ENCODE results near the gene SLITRK5.

Gene SLITRK5, protein sequence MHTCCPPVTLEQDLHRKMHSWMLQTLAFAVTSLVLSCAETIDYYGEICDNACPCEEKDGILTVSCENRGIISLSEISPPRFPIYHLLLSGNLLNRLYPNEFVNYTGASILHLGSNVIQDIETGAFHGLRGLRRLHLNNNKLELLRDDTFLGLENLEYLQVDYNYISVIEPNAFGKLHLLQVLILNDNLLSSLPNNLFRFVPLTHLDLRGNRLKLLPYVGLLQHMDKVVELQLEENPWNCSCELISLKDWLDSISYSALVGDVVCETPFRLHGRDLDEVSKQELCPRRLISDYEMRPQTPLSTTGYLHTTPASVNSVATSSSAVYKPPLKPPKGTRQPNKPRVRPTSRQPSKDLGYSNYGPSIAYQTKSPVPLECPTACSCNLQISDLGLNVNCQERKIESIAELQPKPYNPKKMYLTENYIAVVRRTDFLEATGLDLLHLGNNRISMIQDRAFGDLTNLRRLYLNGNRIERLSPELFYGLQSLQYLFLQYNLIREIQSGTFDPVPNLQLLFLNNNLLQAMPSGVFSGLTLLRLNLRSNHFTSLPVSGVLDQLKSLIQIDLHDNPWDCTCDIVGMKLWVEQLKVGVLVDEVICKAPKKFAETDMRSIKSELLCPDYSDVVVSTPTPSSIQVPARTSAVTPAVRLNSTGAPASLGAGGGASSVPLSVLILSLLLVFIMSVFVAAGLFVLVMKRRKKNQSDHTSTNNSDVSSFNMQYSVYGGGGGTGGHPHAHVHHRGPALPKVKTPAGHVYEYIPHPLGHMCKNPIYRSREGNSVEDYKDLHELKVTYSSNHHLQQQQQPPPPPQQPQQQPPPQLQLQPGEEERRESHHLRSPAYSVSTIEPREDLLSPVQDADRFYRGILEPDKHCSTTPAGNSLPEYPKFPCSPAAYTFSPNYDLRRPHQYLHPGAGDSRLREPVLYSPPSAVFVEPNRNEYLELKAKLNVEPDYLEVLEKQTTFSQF

DNA sequence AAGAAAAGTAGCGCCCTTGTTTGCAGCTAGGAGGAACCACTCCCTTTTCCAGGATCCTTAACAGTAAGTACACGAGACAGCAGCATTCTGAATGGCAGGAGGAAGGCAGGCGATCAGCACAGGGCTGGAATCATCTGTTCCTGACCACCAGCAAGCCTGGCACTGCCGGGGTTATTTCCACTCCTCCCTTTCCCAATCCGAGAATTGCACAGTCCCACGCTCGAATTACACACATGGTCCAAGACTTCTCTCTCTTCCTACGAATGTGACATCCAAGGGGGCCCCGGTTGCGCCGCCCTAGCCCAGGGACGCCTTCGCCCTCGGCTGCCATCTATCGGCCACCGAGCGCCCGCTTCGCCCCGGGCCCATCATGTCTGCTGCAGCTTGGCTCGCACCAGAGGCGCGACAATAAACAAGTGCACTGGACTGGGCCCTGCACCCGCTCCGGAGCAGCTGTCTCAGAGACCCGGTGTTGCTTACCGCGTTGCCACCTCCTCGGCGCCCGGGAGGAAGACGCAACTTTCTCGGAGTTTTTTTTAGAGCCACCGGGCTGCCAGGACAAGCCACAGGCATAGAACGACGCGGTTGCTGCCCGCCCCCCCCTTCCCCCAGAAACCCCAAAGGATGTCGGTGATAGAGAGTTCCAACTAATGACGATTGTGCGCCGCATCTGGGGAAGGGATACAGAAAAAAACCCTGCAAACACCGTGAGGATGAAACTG lies at the start of gene SLITRK5:
TSS of gene SLITRK5 (plus strand) at position 341 of the 722 bp plus-strand sequence. CDS start 4,018 bp downstream, outside the sequence.
- peak in 1 of 3 experiments; percentile 56 for DNase-seq (ENCODE audit: low read depth in 2 of 3, low spot score in 2 of 3)

DNA sequence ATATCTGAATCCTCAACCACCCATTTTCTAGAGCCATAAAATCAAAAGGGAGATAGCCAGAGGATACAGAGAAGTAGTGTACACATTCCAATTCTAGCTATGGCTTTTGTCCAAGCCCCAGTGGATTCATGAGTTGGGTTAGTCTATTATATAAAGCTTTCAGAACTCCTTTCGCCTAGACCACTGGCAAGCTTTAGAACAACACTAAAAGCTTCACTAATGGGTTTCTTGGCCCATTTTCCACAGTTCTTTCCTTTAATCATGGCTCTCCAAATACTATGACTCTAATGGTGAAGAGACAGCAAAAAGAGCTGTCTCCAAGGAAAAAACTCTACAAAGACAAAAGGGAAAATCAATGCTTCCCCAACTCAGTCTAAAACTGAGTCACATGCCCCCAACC lies 48.2 kb upstream of the SLITRK5 start:
- no peak for DNase-seq (ENCODE audit: low read depth in 2 of 3, low spot score in 2 of 3)

DNA sequence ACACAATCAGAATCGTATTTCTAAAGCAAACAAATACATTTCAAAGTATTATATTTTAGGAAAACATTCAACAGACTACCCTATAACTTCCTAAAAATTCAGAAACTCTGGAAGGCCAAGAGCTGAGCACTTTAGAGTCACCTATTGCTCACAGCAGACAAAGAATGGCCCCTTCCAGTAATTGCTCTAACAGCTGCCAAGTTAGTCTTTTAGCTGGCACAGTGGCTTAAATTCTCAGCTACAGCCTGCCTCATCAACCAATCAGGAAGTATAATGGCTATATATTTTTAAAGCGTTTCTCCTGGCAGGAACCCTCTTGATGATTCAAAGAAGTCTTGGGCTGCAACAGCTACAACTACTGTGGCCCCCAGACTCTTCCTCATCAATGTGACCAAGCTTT lies 14.9 kb upstream of the SLITRK5 start:
- no peak for DNase-seq (ENCODE audit: low read depth in 2 of 3, low spot score in 2 of 3)

DNA sequence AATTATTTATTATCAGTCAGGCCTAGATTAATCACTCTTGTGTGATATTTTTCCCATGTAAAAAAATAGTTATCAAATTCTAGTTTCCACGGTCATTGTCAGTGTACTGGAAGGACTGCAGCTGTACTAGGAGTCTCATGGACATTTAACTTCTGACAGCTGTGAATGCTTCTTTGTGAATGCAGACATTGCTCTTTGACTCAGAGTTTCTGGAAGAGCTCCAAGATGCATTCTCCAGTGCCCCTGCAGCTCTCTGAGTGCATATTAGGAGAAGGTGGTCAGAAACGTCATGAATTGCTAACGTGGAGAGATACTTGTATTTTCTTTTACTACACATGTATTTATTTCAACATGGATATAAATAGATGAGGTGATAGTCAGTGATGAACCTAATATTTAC lies 9.7 kb upstream of the SLITRK5 start:
- DNase-seq (ENCODE audit: low read depth in 2 of 3, low spot score in 2 of 3) = no peak

DNA sequence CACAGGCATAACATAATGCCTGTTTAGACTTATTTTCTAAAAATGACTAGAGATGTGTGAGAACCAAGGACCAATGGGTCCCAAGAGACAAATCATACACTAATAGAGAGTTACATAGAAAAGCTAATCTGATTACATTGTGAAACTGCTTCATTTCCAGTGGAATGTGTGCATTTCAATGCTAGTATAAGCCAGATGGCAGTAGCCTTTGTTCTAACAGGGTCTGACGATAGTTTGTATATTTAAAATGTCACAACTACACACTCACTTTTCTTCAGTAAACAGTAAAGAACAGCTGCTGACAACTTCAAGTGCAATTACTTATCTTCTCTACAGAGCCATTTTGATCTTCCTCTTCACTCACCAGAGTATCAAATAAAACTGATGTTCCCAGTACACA lies 4.3 kb upstream of the SLITRK5 start:
- DNase-seq (ENCODE audit: low read depth in 2 of 3, low spot score in 2 of 3) = no peak

DNA sequence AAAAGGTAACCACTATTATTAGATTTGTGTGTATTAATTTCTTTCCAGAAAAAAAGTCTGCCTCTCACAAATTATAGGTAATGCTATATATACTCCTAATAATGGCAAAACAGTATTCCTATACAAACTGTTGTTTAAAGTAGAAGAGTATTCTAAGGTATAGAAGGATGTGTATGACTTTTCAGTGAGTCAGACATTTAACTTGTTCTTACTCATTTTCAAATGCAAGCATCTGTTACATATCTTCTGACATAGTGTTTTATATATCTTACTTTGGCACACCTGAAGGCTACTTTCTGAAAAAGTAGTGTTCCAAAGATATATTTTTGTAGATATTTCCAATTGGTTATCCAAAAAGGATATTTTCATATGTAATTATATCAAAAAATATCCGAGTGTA lies 3.5 kb upstream of the SLITRK5 start:
- no peak for DNase-seq (ENCODE audit: low read depth in 2 of 3, low spot score in 2 of 3)

DNA sequence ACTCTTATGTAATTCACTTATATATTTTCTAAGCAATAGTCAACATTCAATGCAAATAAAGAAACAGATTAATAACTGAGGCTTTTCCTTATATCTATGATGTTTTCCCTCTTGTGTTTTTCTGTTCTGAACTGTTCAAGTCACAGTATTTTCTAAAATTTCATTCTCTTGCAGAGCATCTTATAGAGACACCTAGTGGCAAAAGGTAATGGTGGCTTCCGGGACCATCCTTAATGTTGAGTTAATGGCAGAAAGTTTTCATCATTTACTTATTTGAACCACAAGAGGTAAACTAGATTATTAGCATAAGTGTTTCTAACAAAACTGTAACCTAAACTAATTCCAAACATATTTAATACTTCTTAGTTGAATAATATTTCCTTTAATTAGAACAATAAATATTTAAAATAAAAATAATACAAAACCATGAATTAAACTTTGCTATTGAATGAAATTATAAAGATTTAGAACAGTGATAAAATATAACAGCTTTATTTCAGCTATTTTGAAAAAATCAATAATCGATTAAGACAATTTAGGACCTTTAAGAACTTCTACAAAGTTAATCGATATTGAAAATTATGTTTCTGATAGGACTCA lies 1.7 kb upstream of the SLITRK5 start:
- no peak for DNase-seq (ENCODE audit: low read depth in 2 of 3, low spot score in 2 of 3)

DNA sequence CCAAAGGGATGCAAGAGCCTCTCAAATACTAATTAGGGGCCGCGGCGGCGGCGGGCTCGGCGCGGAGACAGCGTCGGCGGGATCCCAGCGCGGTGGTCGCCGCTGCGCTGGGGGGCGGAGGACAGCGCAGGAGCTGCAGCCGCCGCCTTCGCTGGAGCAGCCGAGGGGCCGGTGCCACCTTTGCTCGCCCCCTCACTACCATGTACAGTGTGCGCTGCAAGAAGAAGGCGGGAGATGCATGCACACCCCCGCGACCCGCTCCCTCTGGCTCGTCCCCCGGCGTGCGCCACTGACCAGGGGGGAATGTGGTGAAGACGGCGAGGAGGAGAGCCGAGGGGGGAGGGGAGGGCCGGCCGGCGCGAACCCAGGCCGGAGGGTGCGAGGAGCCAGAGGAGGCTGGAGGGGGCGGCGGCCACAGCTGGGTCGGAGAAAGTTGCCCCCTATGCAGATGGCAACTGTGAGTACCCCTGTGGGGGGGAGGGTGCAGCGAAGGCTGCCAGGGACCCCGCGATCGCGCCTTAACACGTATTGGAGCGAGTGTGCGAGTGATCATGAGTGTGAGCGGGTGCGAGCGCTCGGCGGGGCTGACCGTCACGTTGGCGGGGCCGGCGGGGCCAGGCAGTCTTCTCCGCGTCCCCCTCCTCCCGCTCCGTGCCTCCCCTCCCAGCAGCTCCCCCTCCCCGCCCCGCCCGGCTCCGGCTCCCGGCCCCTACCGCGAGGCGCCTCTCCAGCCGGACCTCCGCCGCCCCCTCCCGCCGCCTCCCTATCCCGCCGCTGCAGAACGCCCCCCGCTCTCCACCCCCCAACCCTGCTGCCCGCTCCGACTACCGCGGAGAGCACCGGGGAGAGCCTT lies 808 bp downstream of the SLITRK5 start:
- no peak for DNase-seq (ENCODE audit: low read depth in 2 of 3, low spot score in 2 of 3)

DNA sequence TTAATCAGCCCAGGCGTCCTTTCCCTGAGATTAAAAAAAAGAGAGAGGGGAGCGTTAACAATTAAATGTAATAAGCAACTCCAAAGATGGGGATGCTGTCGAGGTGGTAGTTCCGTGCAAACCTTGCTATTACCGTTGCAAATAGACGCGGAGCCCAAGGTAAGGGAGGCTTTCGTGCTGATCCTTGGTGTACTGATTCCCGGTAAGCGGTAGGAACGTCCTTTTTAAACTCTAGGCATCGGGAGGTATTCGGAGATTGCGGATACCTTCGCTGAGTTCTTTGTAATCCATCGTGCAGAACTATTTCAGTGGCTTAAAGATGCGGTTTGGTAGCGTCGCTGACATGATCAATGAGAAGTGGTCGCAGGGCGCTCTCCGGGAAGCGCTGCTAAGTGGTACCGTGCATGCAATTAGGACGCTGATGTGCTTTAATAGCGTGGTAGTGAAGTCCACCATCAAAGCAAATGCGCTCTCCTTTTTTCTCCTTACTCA lies 3.1 kb downstream of the SLITRK5 start:
- DNase-seq (ENCODE audit: low read depth in 2 of 3, low spot score in 2 of 3) = no peak

DNA sequence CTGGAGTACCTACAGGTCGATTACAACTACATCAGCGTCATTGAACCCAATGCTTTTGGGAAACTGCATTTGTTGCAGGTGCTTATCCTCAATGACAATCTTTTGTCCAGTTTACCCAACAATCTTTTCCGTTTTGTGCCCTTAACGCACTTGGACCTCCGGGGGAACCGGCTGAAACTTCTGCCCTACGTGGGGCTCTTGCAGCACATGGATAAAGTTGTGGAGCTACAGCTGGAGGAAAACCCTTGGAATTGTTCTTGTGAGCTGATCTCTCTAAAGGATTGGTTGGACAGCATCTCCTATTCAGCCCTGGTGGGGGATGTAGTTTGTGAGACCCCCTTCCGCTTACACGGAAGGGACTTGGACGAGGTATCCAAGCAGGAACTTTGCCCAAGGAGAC lies 4.7 kb downstream of the SLITRK5 start:
- no peak for DNase-seq (ENCODE audit: low read depth in 2 of 3, low spot score in 2 of 3)

DNA sequence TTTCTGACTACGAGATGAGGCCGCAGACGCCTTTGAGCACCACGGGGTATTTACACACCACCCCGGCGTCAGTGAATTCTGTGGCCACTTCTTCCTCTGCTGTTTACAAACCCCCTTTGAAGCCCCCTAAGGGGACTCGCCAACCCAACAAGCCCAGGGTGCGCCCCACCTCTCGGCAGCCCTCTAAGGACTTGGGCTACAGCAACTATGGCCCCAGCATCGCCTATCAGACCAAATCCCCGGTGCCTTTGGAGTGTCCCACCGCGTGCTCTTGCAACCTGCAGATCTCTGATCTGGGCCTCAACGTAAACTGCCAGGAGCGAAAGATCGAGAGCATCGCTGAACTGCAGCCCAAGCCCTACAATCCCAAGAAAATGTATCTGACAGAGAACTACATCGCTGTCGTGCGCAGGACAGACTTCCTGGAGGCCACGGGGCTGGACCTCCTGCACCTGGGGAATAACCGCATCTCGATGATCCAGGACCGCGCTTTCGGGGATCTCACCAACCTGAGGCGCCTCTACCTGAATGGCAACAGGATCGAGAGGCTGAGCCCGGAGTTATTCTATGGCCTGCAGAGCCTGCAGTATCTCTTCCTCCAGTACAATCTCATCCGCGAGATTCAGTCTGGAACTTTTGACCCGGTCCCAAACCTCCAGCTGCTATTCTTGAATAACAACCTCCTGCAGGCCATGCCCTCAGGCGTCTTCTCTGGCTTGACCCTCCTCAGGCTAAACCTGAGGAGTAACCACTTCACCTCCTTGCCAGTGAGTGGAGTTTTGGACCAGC lies 5.3 kb downstream of the SLITRK5 start:
- DNase-seq (ENCODE audit: low read depth in 2 of 3, low spot score in 2 of 3) = no peak

DNA sequence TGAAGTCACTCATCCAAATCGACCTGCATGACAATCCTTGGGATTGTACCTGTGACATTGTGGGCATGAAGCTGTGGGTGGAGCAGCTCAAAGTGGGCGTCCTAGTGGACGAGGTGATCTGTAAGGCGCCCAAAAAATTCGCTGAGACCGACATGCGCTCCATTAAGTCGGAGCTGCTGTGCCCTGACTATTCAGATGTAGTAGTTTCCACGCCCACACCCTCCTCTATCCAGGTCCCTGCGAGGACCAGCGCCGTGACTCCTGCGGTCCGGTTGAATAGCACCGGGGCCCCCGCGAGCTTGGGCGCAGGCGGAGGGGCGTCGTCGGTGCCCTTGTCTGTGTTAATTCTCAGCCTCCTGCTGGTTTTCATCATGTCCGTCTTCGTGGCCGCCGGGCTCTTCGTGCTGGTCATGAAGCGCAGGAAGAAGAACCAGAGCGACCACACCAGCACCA lies 5.9 kb downstream of the SLITRK5 start:
- DNase-seq (ENCODE audit: low read depth in 2 of 3, low spot score in 2 of 3) = no peak

DNA sequence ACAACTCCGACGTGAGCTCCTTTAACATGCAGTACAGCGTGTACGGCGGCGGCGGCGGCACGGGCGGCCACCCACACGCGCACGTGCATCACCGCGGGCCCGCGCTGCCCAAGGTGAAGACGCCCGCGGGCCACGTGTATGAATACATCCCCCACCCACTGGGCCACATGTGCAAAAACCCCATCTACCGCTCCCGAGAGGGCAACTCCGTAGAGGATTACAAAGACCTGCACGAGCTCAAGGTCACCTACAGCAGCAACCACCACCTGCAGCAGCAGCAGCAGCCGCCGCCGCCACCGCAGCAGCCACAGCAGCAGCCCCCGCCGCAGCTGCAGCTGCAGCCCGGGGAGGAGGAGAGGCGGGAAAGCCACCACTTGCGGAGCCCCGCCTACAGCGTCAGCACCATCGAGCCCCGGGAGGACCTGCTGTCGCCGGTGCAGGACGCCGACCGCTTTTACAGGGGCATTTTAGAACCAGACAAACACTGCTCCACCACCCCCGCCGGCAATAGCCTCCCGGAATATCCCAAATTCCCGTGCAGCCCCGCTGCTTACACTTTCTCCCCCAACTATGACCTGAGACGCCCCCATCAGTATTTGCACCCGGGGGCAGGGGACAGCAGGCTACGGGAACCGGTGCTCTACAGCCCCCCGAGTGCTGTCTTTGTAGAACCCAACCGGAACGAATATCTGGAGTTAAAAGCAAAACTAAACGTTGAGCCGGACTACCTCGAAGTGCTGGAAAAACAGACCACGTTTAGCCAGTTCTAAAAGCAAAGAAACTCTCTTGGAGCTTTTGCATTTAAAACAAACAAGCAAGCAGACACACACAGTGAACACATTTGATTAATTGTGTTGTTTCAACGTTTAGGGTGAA lies 6.6 kb downstream of the SLITRK5 start:
- DNase-seq (ENCODE audit: low read depth in 2 of 3, low spot score in 2 of 3) = no peak

DNA sequence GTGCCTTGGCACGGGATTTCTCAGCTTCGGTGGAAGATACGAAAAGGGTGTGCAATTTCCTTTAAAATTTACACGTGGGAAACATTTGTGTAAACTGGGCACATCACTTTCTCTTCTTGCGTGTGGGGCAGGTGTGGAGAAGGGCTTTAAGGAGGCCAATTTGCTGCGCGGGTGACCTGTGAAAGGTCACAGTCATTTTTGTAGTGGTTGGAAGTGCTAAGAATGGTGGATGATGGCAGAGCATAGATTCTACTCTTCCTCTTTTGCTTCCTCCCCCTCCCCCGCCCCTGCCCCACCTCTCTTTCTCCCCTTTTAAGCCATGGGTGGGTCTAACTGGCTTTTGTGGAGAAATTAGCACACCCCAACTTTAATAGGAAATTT lies 7.2 kb downstream of the SLITRK5 start:
- DNase-seq (ENCODE audit: low read depth in 2 of 3, low spot score in 2 of 3) = no peak

DNA sequence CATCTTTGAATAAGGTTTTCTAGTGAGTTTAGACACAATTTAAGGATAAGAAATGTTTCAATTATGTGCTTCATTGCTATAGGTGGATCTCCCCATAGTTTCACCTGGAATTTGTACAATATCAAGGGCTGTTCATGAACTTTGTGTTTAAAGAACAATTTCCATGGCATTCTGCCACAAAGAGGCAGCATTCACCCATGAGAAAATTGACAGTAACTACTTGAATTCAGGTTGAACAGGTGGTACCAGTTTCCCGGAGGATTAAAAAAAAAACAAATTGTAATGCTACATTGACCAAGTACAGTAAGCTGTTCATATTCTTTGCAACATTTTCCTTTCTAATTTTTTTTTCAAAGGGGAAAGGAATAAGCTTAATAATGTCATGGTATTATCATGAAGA lies 9.1 kb downstream of the SLITRK5 start:
- no peak for DNase-seq (ENCODE audit: low read depth in 2 of 3, low spot score in 2 of 3)

DNA sequence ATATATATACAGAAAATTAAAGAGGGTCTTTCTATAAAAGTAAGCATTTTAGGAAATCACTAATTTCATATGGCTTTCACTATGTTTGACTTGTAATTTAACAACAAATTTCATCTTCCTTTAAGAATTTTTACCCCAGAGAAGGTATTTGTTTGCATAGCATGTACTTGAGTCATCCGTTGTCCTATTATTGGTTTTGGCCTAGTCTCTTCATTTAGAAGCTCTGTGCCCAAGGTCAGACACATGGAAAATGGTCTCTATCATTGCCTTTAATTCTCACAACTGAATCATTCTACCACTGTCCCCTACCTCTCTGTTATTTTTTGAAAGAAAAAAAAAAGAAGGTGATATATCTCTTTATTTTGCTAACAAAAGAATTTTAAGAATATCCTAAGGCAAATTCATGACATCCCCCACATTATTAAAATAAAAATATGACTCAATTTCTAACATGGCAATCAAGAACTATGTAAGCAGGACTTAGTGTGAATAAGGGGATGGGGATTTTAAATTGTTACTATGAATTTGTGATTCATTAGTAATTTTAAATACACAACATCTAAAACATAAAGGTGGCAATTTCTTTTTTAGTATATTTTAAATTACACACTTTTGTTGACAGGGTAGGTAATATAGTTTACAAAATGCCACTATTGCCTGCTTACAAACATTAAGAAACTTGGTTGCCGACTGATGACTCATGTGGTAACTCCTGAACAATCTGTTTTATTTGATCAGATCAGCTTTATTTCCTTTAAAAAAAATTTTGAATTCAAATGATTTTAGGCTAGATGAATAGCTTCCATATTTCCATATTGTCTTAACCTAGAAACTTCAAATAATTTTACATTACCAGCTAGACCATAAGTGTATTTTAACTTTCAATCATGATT lies 13.9 kb downstream of the SLITRK5 start:
- no peak for DNase-seq (ENCODE audit: low read depth in 2 of 3, low spot score in 2 of 3)

DNA sequence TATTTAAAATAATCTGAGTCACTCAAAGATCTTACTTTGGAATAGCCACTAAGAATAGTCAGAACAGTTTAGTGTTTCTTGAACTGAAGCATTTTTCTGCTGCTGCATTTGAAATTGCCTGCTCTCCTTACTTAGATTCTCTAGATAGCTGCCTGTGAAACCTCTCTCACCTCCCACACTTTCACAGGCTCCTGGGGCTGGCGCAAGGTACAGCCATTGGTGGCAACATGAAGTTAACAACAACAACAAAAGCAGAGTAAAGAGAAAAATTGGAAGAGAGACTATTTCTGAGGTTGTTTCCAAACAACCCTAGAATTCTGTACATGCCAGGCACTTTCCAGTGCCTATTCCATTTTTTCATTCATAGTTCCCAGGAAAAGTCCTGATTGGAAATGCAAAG lies 25.3 kb downstream of the SLITRK5 start:
- DNase-seq (ENCODE audit: low read depth in 2 of 3, low spot score in 2 of 3) = no peak
